SK-N-SH treated with all-trans-retinoic acid at 6 μM for 48 hours (cell line): Measurements from ENCODE around the gene P4HTM.

Experiments used
- BACH2 ChIP-seq: fragments of 250-450 bp; sonication (Bioruptor Pico); IDR thresholded peaks from 2 replicates; pipeline ENCODE4 v1.9.0; 2021; ENCODE audit warnings: mild to moderate bottlenecking, borderline replicate concordance
- CREB5 ChIP-seq: fragments of 250-450 bp; sonication (Bioruptor Pico); IDR thresholded peaks from 2 replicates; pipeline ENCODE4 v1.5.1; 2020; ENCODE audit warnings: low read depth, mild to moderate bottlenecking, moderate library complexity
- CSDC2 ChIP-seq: fragments of 250-450 bp; sonication (Bioruptor Pico); IDR thresholded peaks from 2 replicates; pipeline ENCODE4 v1.5.0; 2020; ENCODE audit warnings: mild to moderate bottlenecking, moderate library complexity
- ESRRG ChIP-seq: fragments of 250-450 bp; sonication (Bioruptor Pico); IDR thresholded peaks from 2 replicates; pipeline ENCODE4 v1.6.1; 2021; ENCODE audit warnings: mild to moderate bottlenecking
- ISL1 ChIP-seq: fragments of 250-450 bp; sonication (Bioruptor Pico); IDR thresholded peaks from 2 replicates; pipeline ENCODE4 v2.1.2; 2022; ENCODE audit warnings: mild to moderate bottlenecking, moderate library complexity
- OSR1 ChIP-seq: fragments of 250-450 bp; sonication (Bioruptor Pico); IDR thresholded peaks from 2 replicates; pipeline ENCODE4 v1.8.0; 2022; ENCODE audit warnings: moderate library complexity, mild to moderate bottlenecking, inconsistent platforms
- PATZ1 ChIP-seq: fragments of 250-450 bp; sonication (Bioruptor Pico); IDR thresholded peaks from 2 replicates; pipeline ENCODE4 v1.8.0; 2020; ENCODE audit warnings: mild to moderate bottlenecking, moderate library complexity, borderline replicate concordance
- POU6F1 ChIP-seq: fragments of 250-450 bp; sonication (Bioruptor Pico); IDR thresholded peaks from 2 replicates; pipeline ENCODE4 v1.8.0; 2021; ENCODE audit warnings: low read depth, mild to moderate bottlenecking, moderate library complexity, borderline replicate concordance
- PPARA ChIP-seq: fragments of 250-450 bp; sonication (Bioruptor Pico); IDR thresholded peaks from 2 replicates; pipeline ENCODE4 v1.5.0; 2020; ENCODE audit warnings: mild to moderate bottlenecking, borderline replicate concordance
- RARB ChIP-seq: fragments of 250-450 bp; sonication (Bioruptor Pico); IDR thresholded peaks from 2 replicates; pipeline ENCODE4 v1.8.0; 2021; ENCODE audit warnings: mild to moderate bottlenecking, moderate library complexity
- ZFP3 ChIP-seq: fragments of 250-450 bp; sonication (Bioruptor Pico); IDR thresholded peaks from 2 replicates; pipeline ENCODE4 v1.5.0; 2020; ENCODE audit warnings: mild to moderate bottlenecking, moderate library complexity
- ZNF565 ChIP-seq: fragments of 450-650 bp; formaldehyde crosslinking; conservative IDR thresholded peaks from 2 replicates; pipeline ENCODE4 v1.5.0; 2020; ENCODE audit warnings: low read depth, mild to moderate bottlenecking, moderate library complexity
- ZNF8 ChIP-seq: fragments of 450-650 bp; formaldehyde crosslinking; IDR thresholded peaks from 2 replicates; pipeline ENCODE4 v1.5.0; 2020; ENCODE audit warnings: mild to moderate bottlenecking, moderate library complexity
- TF ChIP-seq, protein P1 (sequence below): fragments of 250-450 bp; sonication (Bioruptor Pico); IDR thresholded peaks from 2 replicates; pipeline ENCODE4 v1.5.0; 2020; ENCODE audit warnings: mild to moderate bottlenecking, moderate library complexity

DNA sequence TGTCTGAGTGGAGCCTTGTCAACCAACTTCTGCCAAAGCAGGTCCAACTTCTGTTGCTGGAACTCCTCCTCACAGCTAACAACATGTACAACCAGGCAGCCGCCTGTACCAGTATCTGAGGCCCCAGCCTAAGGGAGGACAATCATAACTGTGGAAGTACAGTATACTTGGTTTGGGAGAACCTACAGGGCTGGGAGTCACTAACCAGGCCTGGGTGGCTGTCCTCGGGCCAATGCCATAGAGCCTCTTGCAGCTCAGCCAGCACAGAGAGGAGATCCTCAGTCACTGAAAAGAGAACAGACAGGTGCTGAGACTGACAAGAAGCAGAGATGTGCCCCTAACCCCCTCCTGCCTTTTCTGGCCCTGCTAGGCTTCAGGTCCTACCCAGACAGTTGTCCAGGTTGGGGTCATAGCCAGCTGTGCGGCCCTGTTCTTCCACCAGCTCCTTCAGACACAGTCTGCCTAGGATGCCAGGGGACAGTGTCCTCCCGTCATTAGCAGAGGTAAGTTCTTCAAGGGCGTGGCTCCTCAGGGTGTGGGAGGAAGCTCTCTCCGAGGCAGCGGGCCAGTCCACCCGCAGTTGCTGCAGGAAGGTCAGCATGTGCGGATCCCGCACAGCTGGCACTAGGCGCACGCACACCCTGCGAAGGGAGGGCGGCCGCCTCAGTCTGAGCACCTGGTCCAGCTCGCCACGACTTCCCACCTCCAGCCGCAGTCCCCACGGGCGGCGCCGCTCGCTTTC is 27.4 kb downstream of the P4HTM start:
- TF ChIP-seq, protein P1, sequence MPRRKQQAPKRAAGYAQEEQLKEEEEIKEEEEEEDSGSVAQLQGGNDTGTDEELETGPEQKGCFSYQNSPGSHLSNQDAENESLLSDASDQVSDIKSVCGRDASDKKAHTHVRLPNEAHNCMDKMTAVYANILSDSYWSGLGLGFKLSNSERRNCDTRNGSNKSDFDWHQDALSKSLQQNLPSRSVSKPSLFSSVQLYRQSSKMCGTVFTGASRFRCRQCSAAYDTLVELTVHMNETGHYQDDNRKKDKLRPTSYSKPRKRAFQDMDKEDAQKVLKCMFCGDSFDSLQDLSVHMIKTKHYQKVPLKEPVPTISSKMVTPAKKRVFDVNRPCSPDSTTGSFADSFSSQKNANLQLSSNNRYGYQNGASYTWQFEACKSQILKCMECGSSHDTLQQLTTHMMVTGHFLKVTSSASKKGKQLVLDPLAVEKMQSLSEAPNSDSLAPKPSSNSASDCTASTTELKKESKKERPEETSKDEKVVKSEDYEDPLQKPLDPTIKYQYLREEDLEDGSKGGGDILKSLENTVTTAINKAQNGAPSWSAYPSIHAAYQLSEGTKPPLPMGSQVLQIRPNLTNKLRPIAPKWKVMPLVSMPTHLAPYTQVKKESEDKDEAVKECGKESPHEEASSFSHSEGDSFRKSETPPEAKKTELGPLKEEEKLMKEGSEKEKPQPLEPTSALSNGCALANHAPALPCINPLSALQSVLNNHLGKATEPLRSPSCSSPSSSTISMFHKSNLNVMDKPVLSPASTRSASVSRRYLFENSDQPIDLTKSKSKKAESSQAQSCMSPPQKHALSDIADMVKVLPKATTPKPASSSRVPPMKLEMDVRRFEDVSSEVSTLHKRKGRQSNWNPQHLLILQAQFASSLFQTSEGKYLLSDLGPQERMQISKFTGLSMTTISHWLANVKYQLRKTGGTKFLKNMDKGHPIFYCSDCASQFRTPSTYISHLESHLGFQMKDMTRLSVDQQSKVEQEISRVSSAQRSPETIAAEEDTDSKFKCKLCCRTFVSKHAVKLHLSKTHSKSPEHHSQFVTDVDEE (CRISPR knock-in tag), result no peak
- TF ChIP-seq POU6F1, result no peak
- no peak for TF ChIP-seq ZFP3 (CRISPR knock-in tag)
- TF ChIP-seq RARB (CRISPR knock-in tag), result no peak
- no peak for TF ChIP-seq PPARA (CRISPR knock-in tag)
- TF ChIP-seq PATZ1, result no peak
- TF ChIP-seq ESRRG (CRISPR knock-in tag), result no peak
- no peak for TF ChIP-seq ISL1 (CRISPR knock-in tag)
- TF ChIP-seq CSDC2 (CRISPR knock-in tag), result no peak
- no peak for TF ChIP-seq ZNF565 (CRISPR knock-in tag)
- TF ChIP-seq ZNF8 (CRISPR knock-in tag), result no peak
- no peak for TF ChIP-seq OSR1 (CRISPR knock-in tag)
- TF ChIP-seq BACH2, result no peak
- TF ChIP-seq CREB5 (CRISPR knock-in tag), result no peak
